Gastrocnemius medialis (tissue), 4 donors: ENCODE results near the gene DHX36.

Experiments used
- CTCF ChIP-seq, 5 experiments: fragments of 450-650 bp in 3 of 5; fragments of 200-600 bp in 2 of 5; sonication (generic) in 2 of 5; IDR thresholded peaks in 4 of 5; conservative IDR thresholded peaks in 1 of 5; 1 replicate in 4 of 5; 2 replicates in 1 of 5; pipeline ENCODE4 v1.5.1; 2016 to 2019; ENCODE audit warnings: antibody characterized with exemption in 5 of 5, mild to moderate bottlenecking in 3 of 5, moderate library complexity in 3 of 5
- POLR2A ChIP-seq, 2 donors: fragments of 450-650 bp; IDR thresholded peaks; one replicate each; pipeline ENCODE4 v1.6.1; 2017; ENCODE audit warnings: antibody characterized with exemption in 2 of 2, mild to moderate bottlenecking in 2 of 2, moderate library complexity in 2 of 2

GRCh38 chr3:154273381-154273780 lies 50.9 kb downstream of the DHX36 start:
- TF ChIP-seq CTCF (IDR thresholded peaks at IDR 0.05 in 4 of 5, conservative IDR thresholded peaks at IDR 0.05 in 1 of 5) (no peak), POLR2A (IDR thresholded peaks at IDR 0.05) (no peak)
